Keratinocyte (primary cell): ENCODE measurements around the gene CUTC. TPM values are rescaled to one million over a fixed set of nuclear protein-coding genes. Genes with fewer than 3 reads are reported as not detected.

Experiments used
- DNase-seq: peaks from one replicate; pipeline ENCODE4 v3.0.0-alpha.2; 2011; ENCODE audit warnings: low read depth, missing footprints, low spot score
- FAIRE-seq: peaks from 2 replicates; lab custom pipeline; 2011; peaks lifted over from hg19 to GRCh38; lab: Jason Lieb, UNC
- H2AFZ ChIP-seq: 2 replicates; pipeline ENCODE4 v1.6.0; 2012; ENCODE audit warnings: low read length, control low read depth, inconsistent platforms; ENCODE audit not compliant: control insufficient read depth
- H3K27ac ChIP-seq: 2 replicates; pipeline ENCODE4 v1.5.1; 2011; ENCODE audit warnings: low read length; ENCODE audit not compliant: control insufficient read depth, insufficient read depth
- H3K27me3 ChIP-seq: 3 replicates; pipeline ENCODE4 v1.6.0; 2011; ENCODE audit warnings: low read length; ENCODE audit not compliant: control insufficient read depth, insufficient read depth; ENCODE audit errors: extremely low read depth
- H3K36me3 ChIP-seq, 2 experiments: 2 replicates in 1 of 2; 3 replicates in 1 of 2; pipeline ENCODE4 v1.5.1; 2011; ENCODE audit warnings: low read length in 2 of 2, mild to moderate bottlenecking in 1 of 2; ENCODE audit not compliant: control insufficient read depth in 2 of 2, insufficient read depth in 2 of 2; ENCODE audit errors: extremely low read depth in 1 of 2
- H3K4me1 ChIP-seq: 3 replicates; pipeline ENCODE4 v1.5.1; 2011; ENCODE audit warnings: low read length; ENCODE audit not compliant: control insufficient read depth, insufficient read depth; ENCODE audit errors: extremely low read depth
- H3K4me2 ChIP-seq: 3 replicates; pipeline ENCODE4 v1.6.0; 2011; ENCODE audit warnings: low read depth, low read length; ENCODE audit not compliant: control insufficient read depth, insufficient read depth; ENCODE audit errors: extremely low read depth
- H3K4me3 ChIP-seq, 3 experiments: fragments of 200-600 bp in 1 of 3; sonication (generic) in 1 of 3; 2 replicates in 2 of 3; 3 replicates in 1 of 3; pipeline ENCODE4 v1.5.1; 2011 to 2016; ENCODE audit warnings: low read length in 3 of 3, mild to moderate bottlenecking in 3 of 3, control low read depth in 2 of 3, inconsistent platforms in 1 of 3, low read depth in 1 of 3, mixed read lengths in 1 of 3, mixed run types in 1 of 3, moderate library complexity in 1 of 3; ENCODE audit not compliant: control insufficient read depth in 2 of 3, insufficient read depth in 2 of 3; ENCODE audit errors: extremely low read depth in 1 of 3
- H3K79me2 ChIP-seq: 2 replicates; pipeline ENCODE4 v1.6.0; 2012; ENCODE audit warnings: low read length; ENCODE audit not compliant: control insufficient read depth, insufficient read depth
- H3K9ac ChIP-seq: 3 replicates; pipeline ENCODE4 v1.6.0; 2011; ENCODE audit warnings: low read length; ENCODE audit not compliant: control insufficient read depth, insufficient read depth; ENCODE audit errors: extremely low read depth
- H3K9me1 ChIP-seq: 3 replicates; pipeline ENCODE4 v1.6.0; 2011; ENCODE audit warnings: low read length; ENCODE audit not compliant: control insufficient read depth, insufficient read depth; ENCODE audit errors: extremely low read depth
- H3K9me3 ChIP-seq: 2 replicates; pipeline ENCODE4 v1.5.1; 2012; ENCODE audit warnings: low read depth, low read length; ENCODE audit not compliant: control insufficient read depth
- H4K20me1 ChIP-seq: 3 replicates; pipeline ENCODE4 v1.6.0; 2011; ENCODE audit warnings: low read length; ENCODE audit not compliant: control insufficient read depth, insufficient read depth; ENCODE audit errors: extremely low read depth
- CTCF ChIP-seq, 3 experiments: IDR thresholded peaks in 1 of 3; conservative IDR thresholded peaks in 1 of 3; optimal IDR thresholded peaks in 1 of 3; 2 replicates in 2 of 3; 3 replicates in 1 of 3; pipeline versions ENCODE3 to v1.5.1; 2011; ENCODE audit warnings: low read length in 3 of 3, mild to moderate bottlenecking in 3 of 3, moderate library complexity in 2 of 3, control low read depth in 1 of 3, inconsistent platforms in 1 of 3; ENCODE audit not compliant: insufficient read depth in 2 of 3; ENCODE audit errors: extremely low read depth in 1 of 3
- EZH2 ChIP-seq: IDR thresholded peaks from one replicate; pipeline ENCODE4 v1.6.1; 2012; ENCODE audit warnings: inconsistent platforms, mild to moderate bottlenecking, low read length, moderate library complexity
- dilution Hi-C: fragments of 300-500 bp; cut with MboI; formaldehyde crosslinking; loops from one replicate; pipeline ENCODE4 v1.7.0; 2020; ENCODE audit warnings: low sequenced_read_pairs; ENCODE audit not compliant: extremely low pct_ligation_motif_present
- polyA plus RNA-seq, 5 experiments: library from polyadenylated mRNA; depleted of rRNA in 3 of 5; stranded (reverse) in 3 of 5; stranded (forward) in 1 of 5; unstranded in 1 of 5; fragments of >200 nt; gene quantifications; 1 replicate in 1 of 5; 2 replicates in 3 of 5; 3 replicates in 1 of 5; pipeline versions ENCODE4 v1.2.1 to v1.2.3, GENCODE V29; 2011 to 2012; ENCODE audit warnings: missing spikeins in 2 of 5, low read depth in 1 of 5, low replicate concordance in 1 of 5

CUTC gene
- polyA plus RNA-seq, 1 donor (not counting 4 experiments of a cell fraction or from before 2014, with no cell fraction given): 29.5 TPM

- no peaks in the 10 kb centered on the region for H3K4me1 ChIP-seq
- no peak overlapping the region for H3K9ac ChIP-seq
- H3K4me3 ChIP-seq: no peak overlapping the region
- H3K9me3 ChIP-seq: no peaks in the 10 kb centered on the region
- no peak overlapping the region for H3K4me2 ChIP-seq
- H3K79me2 ChIP-seq: no peaks in the 10 kb centered on the region
- TF ChIP-seq CTCF (optimal IDR thresholded peaks at IDR 0.05 in 1 of 3, IDR thresholded peaks at IDR 0.05 in 1 of 3, conservative IDR thresholded peaks at IDR 0.05 in 1 of 3; ENCODE audit: extremely low read depth in 1 of 3, insufficient read depth in 2 of 3, low read length in 3 of 3): peak in 1 of 3 experiments; percentile 33
- no peak for TF ChIP-seq EZH2
- dilution Hi-C loops: no loop called here
- H3K36me3 ChIP-seq: peaks cover 0 to 5% of the 10 kb centered on the region in 2 experiments
- no peak for FAIRE-seq
- H3K27ac ChIP-seq: no peak overlapping the region
- H3K27me3 ChIP-seq: no peaks in the 10 kb centered on the region
- H3K9me1 ChIP-seq: no peaks in the 10 kb centered on the region
- no peak for DNase-seq
- H2AFZ ChIP-seq: no peak overlapping the region
- H4K20me1 ChIP-seq: no peaks in the 10 kb centered on the region
These were observed 67.6 kb downstream of the CUTC start for GRCh38 chr10:99799613-99800012.

GRCh38 chr10:99804471-99804870 is 72.4 kb downstream of the CUTC start:
- H3K4me3 ChIP-seq: no peak overlapping the region
- H3K4me1 ChIP-seq: no peaks in the 10 kb centered on the region
- no peak overlapping the region for H3K9ac ChIP-seq
- no peaks in the 10 kb centered on the region for H3K79me2 ChIP-seq
- DNase-seq (no peak), FAIRE-seq (no peak)
- H3K9me1 ChIP-seq: no peaks in the 10 kb centered on the region
- TF ChIP-seq CTCF (optimal IDR thresholded peaks at IDR 0.05 in 1 of 3, IDR thresholded peaks at IDR 0.05 in 1 of 3, conservative IDR thresholded peaks at IDR 0.05 in 1 of 3; ENCODE audit: extremely low read depth in 1 of 3, insufficient read depth in 2 of 3, low read length in 3 of 3): no peak
- TF ChIP-seq EZH2: no peak
- dilution Hi-C loops: no loop called here
- H3K27ac ChIP-seq: no peak overlapping the region
- H3K36me3 ChIP-seq: peaks cover 0 to 15% of the 10 kb centered on the region in 2 experiments
- no peak overlapping the region for H2AFZ ChIP-seq
- H4K20me1 ChIP-seq: no peaks in the 10 kb centered on the region
- H3K27me3 ChIP-seq: no peaks in the 10 kb centered on the region
- H3K9me3 ChIP-seq: no peaks in the 10 kb centered on the region
- no peak overlapping the region for H3K4me2 ChIP-seq
